ENCODE measurements around the gene OGFOD2. TPM values are rescaled to one million over a fixed set of nuclear protein-coding genes. Genes with fewer than 3 reads are reported as not detected.

OGFOD2 gene
- total RNA-seq, 1 experiment from 2014 or later: 35.6 TPM

DNA sequence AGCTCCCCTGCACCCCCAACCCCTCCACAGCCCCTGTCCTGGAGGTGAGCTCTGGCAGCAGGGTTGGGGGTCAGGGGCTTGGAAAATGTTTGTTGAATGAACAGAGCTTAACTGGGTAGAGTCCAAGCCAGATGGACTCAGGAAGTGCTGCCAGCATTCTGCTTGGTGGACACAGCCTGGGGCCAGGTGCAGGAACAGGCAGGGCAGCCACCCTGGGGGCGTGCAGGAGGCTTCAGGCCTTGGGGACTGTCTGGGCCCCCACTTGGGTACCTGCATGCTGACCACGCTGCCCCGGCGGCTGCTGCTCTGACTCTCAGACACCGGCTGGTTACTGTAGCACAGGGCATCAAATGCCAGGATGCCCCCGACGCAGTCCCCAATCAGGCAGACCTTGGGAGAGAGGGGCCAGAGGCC lies 21.2 kb downstream of the OGFOD2 start:
- Histone ChIP-seq H3K36me3 (ENCODE audit: low read depth, low read length) (no peaks in the 10 kb centered on the region), H3K9me2 (replicated peaks; ENCODE audit: low read length) (no peaks in the 10 kb centered on the region), H3K9ac (ENCODE audit: low read length) (no peak overlapping the region), H3K9me3 (ENCODE audit: low read length) (no peaks in the 10 kb centered on the region), H3K79me2 (ENCODE audit: low read length) (no peaks in the 10 kb centered on the region), H3K4me1 (ENCODE audit: insufficient read depth, low read length) (no peaks in the 10 kb centered on the region), H3K27ac (ENCODE audit: low read length) (no peak overlapping the region), H3K27me3 (ENCODE audit: low read length) (no peaks in the 10 kb centered on the region), H3F3A (ENCODE audit: low read length, unreplicated experiment) (no peaks in the 10 kb centered on the region), H3K4me3 (ENCODE audit: low read length) (no peak overlapping the region), H4K20me1 (ENCODE audit: low read length) (no peaks in the 10 kb centered on the region), H2AFZ (ENCODE audit: low read length) (no peak overlapping the region), H3K4me2 (ENCODE audit: low read length) (no peak overlapping the region)
- ATAC-seq (no peak), DNase-seq (no peak)
- CTCF ChIA-PET: no interaction called here
- intact Hi-C loops (cut with micrococcal nuclease): no loop called here
- POLR2A ChIA-PET (ENCODE audit: unreplicated experiment): no interaction called here
- no TSS peak for BruUV-seq (replicated peaks)
- TF ChIP-seq EZH2phosphoT487 (IDR thresholded peaks at IDR 0.05; ENCODE audit: borderline replicate concordance, low read length): no peak
- TF ChIP-seq, protein P1, sequence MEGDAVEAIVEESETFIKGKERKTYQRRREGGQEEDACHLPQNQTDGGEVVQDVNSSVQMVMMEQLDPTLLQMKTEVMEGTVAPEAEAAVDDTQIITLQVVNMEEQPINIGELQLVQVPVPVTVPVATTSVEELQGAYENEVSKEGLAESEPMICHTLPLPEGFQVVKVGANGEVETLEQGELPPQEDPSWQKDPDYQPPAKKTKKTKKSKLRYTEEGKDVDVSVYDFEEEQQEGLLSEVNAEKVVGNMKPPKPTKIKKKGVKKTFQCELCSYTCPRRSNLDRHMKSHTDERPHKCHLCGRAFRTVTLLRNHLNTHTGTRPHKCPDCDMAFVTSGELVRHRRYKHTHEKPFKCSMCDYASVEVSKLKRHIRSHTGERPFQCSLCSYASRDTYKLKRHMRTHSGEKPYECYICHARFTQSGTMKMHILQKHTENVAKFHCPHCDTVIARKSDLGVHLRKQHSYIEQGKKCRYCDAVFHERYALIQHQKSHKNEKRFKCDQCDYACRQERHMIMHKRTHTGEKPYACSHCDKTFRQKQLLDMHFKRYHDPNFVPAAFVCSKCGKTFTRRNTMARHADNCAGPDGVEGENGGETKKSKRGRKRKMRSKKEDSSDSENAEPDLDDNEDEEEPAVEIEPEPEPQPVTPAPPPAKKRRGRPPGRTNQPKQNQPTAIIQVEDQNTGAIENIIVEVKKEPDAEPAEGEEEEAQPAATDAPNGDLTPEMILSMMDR (conservative IDR thresholded peaks at IDR 0.05; ENCODE audit: low read depth, low read length): no peak
- TF ChIP-seq EZH2 (IDR thresholded peaks at IDR 0.05; ENCODE audit: low read length, unreplicated experiment): no peak

DNA sequence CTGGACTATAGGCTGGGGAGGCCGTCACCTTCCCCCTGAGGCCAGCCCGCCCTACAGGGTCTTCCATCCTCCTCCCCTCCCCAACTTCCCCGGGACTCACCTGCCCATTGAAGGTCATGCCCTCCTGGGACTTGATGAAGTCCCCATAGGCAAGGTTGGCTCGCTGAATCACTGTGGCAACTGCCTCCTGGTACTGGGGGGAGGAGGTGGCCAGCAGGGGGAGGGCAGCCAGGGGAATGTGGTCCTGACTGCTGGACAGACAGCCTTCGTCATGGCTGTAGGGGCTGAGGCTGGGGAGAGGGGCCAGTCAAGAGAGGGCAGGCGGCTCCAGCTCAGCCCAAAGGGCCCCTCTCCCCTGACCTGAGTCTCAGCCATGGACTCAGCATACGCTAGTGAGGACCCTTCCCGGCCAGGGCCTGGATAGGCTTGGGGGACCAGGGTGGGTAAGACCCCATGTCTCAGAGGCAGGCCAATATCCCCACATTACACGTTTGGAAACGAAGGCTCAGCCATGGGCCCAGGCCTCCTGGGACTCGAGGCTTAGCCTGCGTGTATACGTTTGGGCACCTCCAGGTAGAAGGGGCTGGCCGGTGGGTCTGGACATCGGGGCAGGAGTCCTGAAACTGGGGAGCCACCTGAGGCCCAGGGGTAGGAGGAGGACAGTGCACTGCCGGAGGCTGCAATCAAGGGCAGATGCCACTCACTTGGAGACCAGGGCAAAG lies 21.7 kb downstream of the OGFOD2 start:
- Histone ChIP-seq H3K9ac (ENCODE audit: low read length) (no peak overlapping the region), H3K4me1 (ENCODE audit: insufficient read depth, low read length) (no peaks in the 10 kb centered on the region), H3K79me2 (ENCODE audit: low read length) (no peaks in the 10 kb centered on the region), H3K4me2 (ENCODE audit: low read length) (no peak overlapping the region), H3K9me2 (replicated peaks; ENCODE audit: low read length) (no peaks in the 10 kb centered on the region), H2AFZ (ENCODE audit: low read length) (no peak overlapping the region), H3F3A (ENCODE audit: low read length, unreplicated experiment) (no peaks in the 10 kb centered on the region), H3K27ac (ENCODE audit: low read length) (no peak overlapping the region), H3K4me3 (ENCODE audit: low read length) (no peak overlapping the region), H3K9me3 (ENCODE audit: low read length) (no peaks in the 10 kb centered on the region), H4K20me1 (ENCODE audit: low read length) (no peaks in the 10 kb centered on the region), H3K36me3 (ENCODE audit: low read depth, low read length) (no peaks in the 10 kb centered on the region), H3K27me3 (ENCODE audit: low read length) (no peaks in the 10 kb centered on the region)
- ChIA-PET POLR2A (ENCODE audit: unreplicated experiment) (no interaction called here), CTCF (no interaction called here)
- DNase-seq: no peak
- intact Hi-C loops (cut with micrococcal nuclease): no loop called here
- no peak for ATAC-seq
- no TSS peak for BruUV-seq (replicated peaks)
- TF ChIP-seq, protein P1 (conservative IDR thresholded peaks at IDR 0.05; ENCODE audit: low read depth, low read length): no peak
- no peak for TF ChIP-seq EZH2phosphoT487 (IDR thresholded peaks at IDR 0.05; ENCODE audit: borderline replicate concordance, low read length)
- no peak for TF ChIP-seq EZH2 (IDR thresholded peaks at IDR 0.05; ENCODE audit: low read length, unreplicated experiment)
